ENCODE data around the gene CCM2.

DNA sequence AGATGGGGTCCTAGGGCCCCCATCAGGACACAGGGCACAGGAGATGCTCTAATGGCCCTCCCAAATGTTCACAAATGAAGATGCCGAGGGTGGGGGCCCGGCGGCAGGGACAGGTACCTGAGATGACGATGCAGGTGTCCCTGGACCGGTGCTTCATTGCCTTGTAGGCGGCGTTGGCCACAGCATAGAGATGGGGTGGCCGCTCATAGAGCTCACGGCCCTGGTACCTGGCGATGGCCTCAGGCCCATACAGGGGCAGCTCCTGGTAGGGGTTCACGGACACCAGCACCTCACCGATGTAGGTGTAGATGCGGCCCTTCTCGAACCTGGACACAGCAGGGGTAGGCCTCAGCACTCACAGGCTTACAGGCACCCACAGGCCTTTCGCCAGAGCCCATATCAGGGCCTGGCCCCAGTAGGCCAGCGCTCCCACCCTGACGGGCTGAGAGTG lies 23.2 kb upstream of the CCM2 start:
- TF ChIP-seq EZH2 (IDR thresholded peaks at IDR 0.05; ENCODE audit: borderline replicate concordance, low read length) = no peak
- TF ChIP-seq CTCF (conservative IDR thresholded peaks at IDR 0.05 in 1 of 2, IDR thresholded peaks at IDR 0.05 in 1 of 2; ENCODE audit: extremely low read depth in 1 of 2, insufficient read depth in 1 of 2, low read depth in 1 of 2, low read length in 2 of 2) = no peak

Data from mammary epithelial cell (primary cell).